Measurements from ENCODE around the gene CARD11.

- TF ChIP-seq, protein P1, sequence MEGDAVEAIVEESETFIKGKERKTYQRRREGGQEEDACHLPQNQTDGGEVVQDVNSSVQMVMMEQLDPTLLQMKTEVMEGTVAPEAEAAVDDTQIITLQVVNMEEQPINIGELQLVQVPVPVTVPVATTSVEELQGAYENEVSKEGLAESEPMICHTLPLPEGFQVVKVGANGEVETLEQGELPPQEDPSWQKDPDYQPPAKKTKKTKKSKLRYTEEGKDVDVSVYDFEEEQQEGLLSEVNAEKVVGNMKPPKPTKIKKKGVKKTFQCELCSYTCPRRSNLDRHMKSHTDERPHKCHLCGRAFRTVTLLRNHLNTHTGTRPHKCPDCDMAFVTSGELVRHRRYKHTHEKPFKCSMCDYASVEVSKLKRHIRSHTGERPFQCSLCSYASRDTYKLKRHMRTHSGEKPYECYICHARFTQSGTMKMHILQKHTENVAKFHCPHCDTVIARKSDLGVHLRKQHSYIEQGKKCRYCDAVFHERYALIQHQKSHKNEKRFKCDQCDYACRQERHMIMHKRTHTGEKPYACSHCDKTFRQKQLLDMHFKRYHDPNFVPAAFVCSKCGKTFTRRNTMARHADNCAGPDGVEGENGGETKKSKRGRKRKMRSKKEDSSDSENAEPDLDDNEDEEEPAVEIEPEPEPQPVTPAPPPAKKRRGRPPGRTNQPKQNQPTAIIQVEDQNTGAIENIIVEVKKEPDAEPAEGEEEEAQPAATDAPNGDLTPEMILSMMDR (IDR thresholded peaks at IDR 0.05): no peak
- no peak for TF ChIP-seq POLR2AphosphoS5 (IDR thresholded peaks at IDR 0.05)
Measured at GRCh38 chr7:3021825-3022224, 21.8 kb downstream of the CARD11 start.

All from suprapubic skin (tissue), 3 donors.